HepG2 (cell line): Measurements from ENCODE around the gene MIS18BP1. TPM values are rescaled to one million over a fixed set of nuclear protein-coding genes. Genes with fewer than 3 reads are reported as not detected.

ENCODE experiments used
- ATF7 ChIP-seq, 2 experiments: fragments of 450-650 bp in 1 of 2; sonication (generic) in 1 of 2; formaldehyde crosslinking in 1 of 2; IDR thresholded peaks; 2 replicates each; pipeline versions ENCODE4 v1.4.0 to v1.6.1; 2016 to 2020; ENCODE audit warnings: antibody characterized with exemption in 1 of 2, mild to moderate bottlenecking in 1 of 2, missing genetic modification reagents in 1 of 2
- EP300 ChIP-seq, 3 experiments: sonication (generic) in 1 of 3; formaldehyde crosslinking in 1 of 3; IDR thresholded peaks; 2 replicates each; pipeline versions ENCODE4 v1.5.1 to v1.6.1; 2011 to 2020; ENCODE audit warnings: low read depth in 2 of 3, low read length in 2 of 3, borderline replicate concordance in 1 of 3, improper control_type of control experiment in 1 of 3, mild to moderate bottlenecking in 1 of 3, missing genetic modification reagents in 1 of 3, moderate library complexity in 1 of 3
- HMG20B ChIP-seq: conservative IDR thresholded peaks from 2 replicates; pipeline ENCODE4 v1.6.1; 2016; ENCODE audit warnings: missing genetic modification reagents, missing compliant biosample characterization
- KAT7 ChIP-seq: IDR thresholded peaks from 2 replicates; pipeline ENCODE4 v1.6.1; 2018; ENCODE audit warnings: borderline replicate concordance, missing compliant biosample characterization
- MXI1 ChIP-seq: IDR thresholded peaks from 3 replicates; pipeline ENCODE4 v1.6.1; 2012; ENCODE audit warnings: low read depth, low read length, inconsistent platforms, borderline replicate concordance
- POLR2AphosphoS2 ChIP-seq: IDR thresholded peaks from 2 replicates; pipeline ENCODE4 v1.6.1; 2011; ENCODE audit warnings: low read depth, low read length, improper control_type of control experiment
- RAD21 ChIP-seq: fragments of 450-650 bp; formaldehyde crosslinking; IDR thresholded peaks from 2 replicates; pipeline ENCODE4 v1.5.0; 2020; ENCODE audit warnings: mild to moderate bottlenecking
- SOX5 ChIP-seq: IDR thresholded peaks from 2 replicates; pipeline ENCODE4 v1.6.1; 2016; ENCODE audit warnings: borderline replicate concordance
- SUZ12 ChIP-seq: fragments of 150-350 bp; IDR thresholded peaks from 2 replicates; pipeline ENCODE4 v1.6.1; 2014; ENCODE audit warnings: low read depth, low read length
- TAF1 ChIP-seq: sonication (generic); formaldehyde crosslinking; IDR thresholded peaks from 2 replicates; pipeline ENCODE4 v1.4.0; 2020; ENCODE audit warnings: missing genetic modification reagents
- TOPORS ChIP-seq: sonication (generic); formaldehyde crosslinking; IDR thresholded peaks from 2 replicates; pipeline ENCODE4 v1.8.0; 2023; ENCODE audit warnings: mild to moderate bottlenecking, missing genetic modification reagents
- ZFP36 ChIP-seq: fragments of 150-350 bp; IDR thresholded peaks from 2 replicates; pipeline ENCODE4 v1.6.1; 2018; ENCODE audit warnings: borderline replicate concordance, low read length, low read depth; ENCODE audit not compliant: partially characterized antibody
- ZFP82 ChIP-seq: sonication (generic); formaldehyde crosslinking; IDR thresholded peaks from 2 replicates; pipeline ENCODE4 v1.5.1; 2020; ENCODE audit warnings: mild to moderate bottlenecking, missing genetic modification reagents, borderline replicate concordance
- ZNF709 ChIP-seq: sonication (generic); formaldehyde crosslinking; IDR thresholded peaks from 2 replicates; pipeline ENCODE4 v1.5.0; 2020; ENCODE audit warnings: mild to moderate bottlenecking, missing genetic modification reagents
- ZNF839 ChIP-seq: sonication (generic); formaldehyde crosslinking; IDR thresholded peaks from 2 replicates; pipeline ENCODE4 v1.4.0; 2020; ENCODE audit warnings: missing genetic modification reagents, mild to moderate bottlenecking, borderline replicate concordance
- ZNF841 ChIP-seq: sonication (generic); formaldehyde crosslinking; IDR thresholded peaks from 2 replicates; pipeline ENCODE4 v1.8.1; 2023; ENCODE audit warnings: missing genetic modification reagents, borderline replicate concordance
- polyA plus RNA-seq, 8 experiments: library from polyadenylated mRNA; depleted of rRNA in 3 of 8; stranded (reverse) in 7 of 8; unstranded in 1 of 8; fragments of >200 nt; fragmentation: Illumina TruSeq in 4 of 8; extraction: Trizol in 4 of 8; gene quantifications; 2 replicates each; pipeline versions ENCODE4 v1.2.1 to v1.2.3, GENCODE V29; 2011 to 2016; ENCODE audit warnings: low read depth in 4 of 8, missing spikeins in 1 of 8, mixed read lengths in 1 of 8; ENCODE audit not compliant: insufficient read depth in 1 of 8
- total RNA-seq, 5 experiments: library from RNA; depleted of rRNA; stranded (reverse); fragments of >200 nt; fragmentation: Illumina TruSeq; extraction: Trizol; gene quantifications; 2 replicates each; pipeline ENCODE4 v1.2.3, GENCODE V29; 2016; ENCODE audit warnings: low read depth in 1 of 5
- TF ChIP-seq, protein P1 (sequence below): sonication (generic); formaldehyde crosslinking; IDR thresholded peaks from 2 replicates; pipeline ENCODE4 v1.8.1; 2022; ENCODE audit warnings: mild to moderate bottlenecking, missing genetic modification reagents
- TF ChIP-seq, protein P2 (sequence below), 2 experiments: IDR thresholded peaks; 2 replicates each; pipeline ENCODE4 v1.6.1; 2011 to 2012; ENCODE audit warnings: low read length in 2 of 2, borderline replicate concordance in 1 of 2, low read depth in 1 of 2, mild to moderate bottlenecking in 1 of 2, moderate library complexity in 1 of 2
- TF ChIP-seq, protein P3 (sequence below): IDR thresholded peaks from 2 replicates; pipeline ENCODE4 v1.6.1; 2018; ENCODE audit warnings: missing genetic modification reagents, mild to moderate bottlenecking, missing compliant biosample characterization
- TF ChIP-seq, protein P4 (sequence below): sonication (generic); formaldehyde crosslinking; IDR thresholded peaks from 2 replicates; pipeline ENCODE4 v1.5.0; 2020; ENCODE audit warnings: missing genetic modification reagents

MIS18BP1 gene
- total and polyA plus RNA-seq, 2 of the 13 experiments (the other 11 are each of a cell fraction or from before 2014, with no cell fraction given) = 9.5 to 36.4 TPM

DNA sequence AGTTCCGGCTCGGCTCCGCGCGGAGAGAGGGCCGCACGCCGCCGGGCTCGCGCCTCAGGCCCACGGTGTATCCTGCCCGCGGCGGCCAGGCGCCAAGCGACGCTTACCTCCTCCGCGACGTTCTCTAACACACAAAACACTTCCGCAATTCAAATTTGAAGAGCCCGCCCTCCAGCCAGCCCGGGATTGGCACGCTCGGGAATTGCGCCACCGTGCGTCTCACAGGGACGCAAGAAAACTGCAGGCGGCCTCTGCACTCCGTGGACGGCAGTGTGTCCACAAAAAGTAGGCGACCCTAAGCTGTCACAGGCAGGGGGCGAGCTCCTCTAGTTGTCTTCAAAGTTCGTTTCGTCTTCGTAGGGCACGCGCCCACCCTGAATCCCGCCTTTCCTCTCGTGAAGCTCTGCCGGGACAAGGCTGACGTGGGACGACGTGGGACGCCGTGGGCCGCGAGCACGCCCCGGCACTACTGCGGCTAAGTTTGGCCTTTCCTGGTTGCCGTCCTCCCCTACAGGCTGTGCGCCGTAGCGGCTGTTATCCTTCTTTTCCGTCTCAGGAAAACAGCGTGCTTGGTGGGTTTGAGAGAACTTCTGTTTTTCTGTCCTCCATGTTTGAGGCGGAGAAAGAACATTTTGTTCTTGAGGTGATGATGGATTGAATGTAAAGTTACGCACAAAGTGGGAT, at the start of gene MIS18BP1 (continued):
- TF ChIP-seq, protein P1, sequence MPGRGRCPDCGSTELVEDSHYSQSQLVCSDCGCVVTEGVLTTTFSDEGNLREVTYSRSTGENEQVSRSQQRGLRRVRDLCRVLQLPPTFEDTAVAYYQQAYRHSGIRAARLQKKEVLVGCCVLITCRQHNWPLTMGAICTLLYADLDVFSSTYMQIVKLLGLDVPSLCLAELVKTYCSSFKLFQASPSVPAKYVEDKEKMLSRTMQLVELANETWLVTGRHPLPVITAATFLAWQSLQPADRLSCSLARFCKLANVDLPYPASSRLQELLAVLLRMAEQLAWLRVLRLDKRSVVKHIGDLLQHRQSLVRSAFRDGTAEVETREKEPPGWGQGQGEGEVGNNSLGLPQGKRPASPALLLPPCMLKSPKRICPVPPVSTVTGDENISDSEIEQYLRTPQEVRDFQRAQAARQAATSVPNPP (CRISPR knock-in tag) = peak; percentile 96; the same call in 1 of the 2 replicates
- TF ChIP-seq SOX5 (CRISPR knock-in tag) (peak; percentile 26; the same call in 1 of the 2 replicates), RAD21 (CRISPR knock-in tag) (no peak; the same call in none of the 2 replicates), ATF7 (IDR thresholded peaks at IDR 0.05) (no peak), ATF7 (CRISPR knock-in tag; IDR thresholded peaks at IDR 0.05) (no peak), TAF1 (CRISPR knock-in tag) (peak; percentile 85), ZFP36 (no peak), MXI1 (peak; percentile 89; the same call in 2 of the 3 replicates), KAT7 (CRISPR knock-in tag) (peak; percentile 66; the same call in 1 of the 2 replicates), POLR2AphosphoS2 (no peak), ZFP82 (peak; percentile 66; the same call in 1 of the 2 replicates), ZNF841 (CRISPR knock-in tag) (peak; percentile 97), ZNF709 (CRISPR knock-in tag) (peak; percentile 96), TOPORS (peak; percentile 96), HMG20B (CRISPR knock-in tag) (peak; percentile 77; the same call in 1 of the 2 replicates), ZNF839 (0 out of 2 replicates have a peak, but pooled peaks have one; percentile 64), SUZ12 (no peak), EP300 (IDR thresholded peaks at IDR 0.05; ENCODE audit: low read depth in 2 of 2, low read length in 2 of 2) (peak; percentile 7 to 26; a peak in 2 of 4 replicates), EP300 (CRISPR knock-in tag; IDR thresholded peaks at IDR 0.05; ENCODE audit: borderline replicate concordance) (peak; percentile 40; the same call in 1 of the 2 replicates)
- TF ChIP-seq, protein P2, sequence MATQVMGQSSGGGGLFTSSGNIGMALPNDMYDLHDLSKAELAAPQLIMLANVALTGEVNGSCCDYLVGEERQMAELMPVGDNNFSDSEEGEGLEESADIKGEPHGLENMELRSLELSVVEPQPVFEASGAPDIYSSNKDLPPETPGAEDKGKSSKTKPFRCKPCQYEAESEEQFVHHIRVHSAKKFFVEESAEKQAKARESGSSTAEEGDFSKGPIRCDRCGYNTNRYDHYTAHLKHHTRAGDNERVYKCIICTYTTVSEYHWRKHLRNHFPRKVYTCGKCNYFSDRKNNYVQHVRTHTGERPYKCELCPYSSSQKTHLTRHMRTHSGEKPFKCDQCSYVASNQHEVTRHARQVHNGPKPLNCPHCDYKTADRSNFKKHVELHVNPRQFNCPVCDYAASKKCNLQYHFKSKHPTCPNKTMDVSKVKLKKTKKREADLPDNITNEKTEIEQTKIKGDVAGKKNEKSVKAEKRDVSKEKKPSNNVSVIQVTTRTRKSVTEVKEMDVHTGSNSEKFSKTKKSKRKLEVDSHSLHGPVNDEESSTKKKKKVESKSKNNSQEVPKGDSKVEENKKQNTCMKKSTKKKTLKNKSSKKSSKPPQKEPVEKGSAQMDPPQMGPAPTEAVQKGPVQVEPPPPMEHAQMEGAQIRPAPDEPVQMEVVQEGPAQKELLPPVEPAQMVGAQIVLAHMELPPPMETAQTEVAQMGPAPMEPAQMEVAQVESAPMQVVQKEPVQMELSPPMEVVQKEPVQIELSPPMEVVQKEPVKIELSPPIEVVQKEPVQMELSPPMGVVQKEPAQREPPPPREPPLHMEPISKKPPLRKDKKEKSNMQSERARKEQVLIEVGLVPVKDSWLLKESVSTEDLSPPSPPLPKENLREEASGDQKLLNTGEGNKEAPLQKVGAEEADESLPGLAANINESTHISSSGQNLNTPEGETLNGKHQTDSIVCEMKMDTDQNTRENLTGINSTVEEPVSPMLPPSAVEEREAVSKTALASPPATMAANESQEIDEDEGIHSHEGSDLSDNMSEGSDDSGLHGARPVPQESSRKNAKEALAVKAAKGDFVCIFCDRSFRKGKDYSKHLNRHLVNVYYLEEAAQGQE (IDR thresholded peaks at IDR 0.05; ENCODE audit: borderline replicate concordance in 1 of 2, low read depth in 1 of 2, low read length in 2 of 2) = no peak; a peak in 1 of 4 replicates
- TF ChIP-seq, protein P3, sequence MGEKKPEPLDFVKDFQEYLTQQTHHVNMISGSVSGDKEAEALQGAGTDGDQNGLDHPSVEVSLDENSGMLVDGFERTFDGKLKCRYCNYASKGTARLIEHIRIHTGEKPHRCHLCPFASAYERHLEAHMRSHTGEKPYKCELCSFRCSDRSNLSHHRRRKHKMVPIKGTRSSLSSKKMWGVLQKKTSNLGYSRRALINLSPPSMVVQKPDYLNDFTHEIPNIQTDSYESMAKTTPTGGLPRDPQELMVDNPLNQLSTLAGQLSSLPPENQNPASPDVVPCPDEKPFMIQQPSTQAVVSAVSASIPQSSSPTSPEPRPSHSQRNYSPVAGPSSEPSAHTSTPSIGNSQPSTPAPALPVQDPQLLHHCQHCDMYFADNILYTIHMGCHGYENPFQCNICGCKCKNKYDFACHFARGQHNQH = peak; percentile 85
- TF ChIP-seq, protein P4, sequence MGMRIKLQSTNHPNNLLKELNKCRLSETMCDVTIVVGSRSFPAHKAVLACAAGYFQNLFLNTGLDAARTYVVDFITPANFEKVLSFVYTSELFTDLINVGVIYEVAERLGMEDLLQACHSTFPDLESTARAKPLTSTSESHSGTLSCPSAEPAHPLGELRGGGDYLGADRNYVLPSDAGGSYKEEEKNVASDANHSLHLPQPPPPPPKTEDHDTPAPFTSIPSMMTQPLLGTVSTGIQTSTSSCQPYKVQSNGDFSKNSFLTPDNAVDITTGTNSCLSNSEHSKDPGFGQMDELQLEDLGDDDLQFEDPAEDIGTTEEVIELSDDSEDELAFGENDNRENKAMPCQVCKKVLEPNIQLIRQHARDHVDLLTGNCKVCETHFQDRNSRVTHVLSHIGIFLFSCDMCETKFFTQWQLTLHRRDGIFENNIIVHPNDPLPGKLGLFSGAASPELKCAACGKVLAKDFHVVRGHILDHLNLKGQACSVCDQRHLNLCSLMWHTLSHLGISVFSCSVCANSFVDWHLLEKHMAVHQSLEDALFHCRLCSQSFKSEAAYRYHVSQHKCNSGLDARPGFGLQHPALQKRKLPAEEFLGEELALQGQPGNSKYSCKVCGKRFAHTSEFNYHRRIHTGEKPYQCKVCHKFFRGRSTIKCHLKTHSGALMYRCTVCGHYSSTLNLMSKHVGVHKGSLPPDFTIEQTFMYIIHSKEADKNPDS = peak; percentile 75; the same call in 1 of the 2 replicates
